Measurements from ENCODE around the gene TMEM178A. TPM values are rescaled to one million over a fixed set of nuclear protein-coding genes. Genes with fewer than 3 reads are reported as not detected.
"Not testable (repeated sequence)": the region's sequence is repeated elsewhere in the genome, so short reads cannot be mapped to it uniquely, and the experiment has no call there.

TMEM178A gene
- total RNA-seq, 1 donor from 2014 or later = not detected

DNA sequence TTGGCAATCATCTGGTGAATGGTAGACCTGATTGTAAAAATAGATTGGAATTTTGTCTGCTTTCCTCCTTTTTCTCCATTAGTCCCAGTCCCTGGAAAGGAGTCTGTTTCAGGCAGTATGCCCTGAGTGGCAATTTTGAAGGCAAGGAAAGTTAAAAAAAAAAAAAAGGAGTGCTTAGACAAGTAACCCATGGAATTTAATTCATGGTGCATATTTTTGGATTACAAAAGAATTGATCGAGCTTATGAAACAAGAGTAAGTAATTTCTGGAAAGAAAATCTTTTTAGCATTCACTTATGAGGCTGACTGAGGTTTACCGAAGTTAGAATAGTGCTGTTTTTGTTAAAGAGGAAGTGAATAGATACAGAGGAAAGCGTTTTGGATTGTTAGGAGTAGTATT, 29.4 kb upstream of the TMEM178A start:
- no peaks in the 10 kb centered on the region for H3K4me1 Mint-ChIP-seq
- intact Hi-C loops (cut with micrococcal nuclease) = no loop called here
- H3K9me3 Mint-ChIP-seq = no peaks in the 10 kb centered on the region
- DNase-seq = no peak
- H3K36me3 Mint-ChIP-seq (ENCODE audit: low read depth) = no peaks in the 10 kb centered on the region
- H3K27me3 Mint-ChIP-seq = peaks cover 2% of the 10 kb centered on the region
- no peak overlapping the region for H3K27ac Mint-ChIP-seq
- no peak overlapping the region for H3K4me3 Mint-ChIP-seq

DNA sequence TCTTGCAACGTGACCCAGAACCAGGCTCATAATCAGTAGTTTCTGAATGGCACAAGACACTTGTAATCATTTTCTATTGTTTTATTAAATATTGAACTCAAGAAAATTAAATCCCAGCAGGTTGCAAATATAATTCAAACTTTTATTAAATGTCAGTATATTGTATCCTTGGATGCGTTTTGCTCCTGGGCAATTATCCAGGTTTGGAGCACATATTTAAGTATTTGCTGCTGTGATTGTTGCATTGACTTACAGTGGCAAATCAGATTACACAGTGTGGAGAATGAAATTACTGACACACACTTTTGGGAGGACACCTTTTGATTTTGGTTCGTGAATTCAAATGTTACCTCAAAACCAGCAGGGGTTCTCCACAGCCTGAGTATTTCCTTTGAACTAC, 27.1 kb upstream of the TMEM178A start:
- intact Hi-C loops (cut with micrococcal nuclease) = no loop called here
- Mint-ChIP-seq H3K27ac (no peak overlapping the region), H3K9me3 (no peaks in the 10 kb centered on the region), H3K4me1 (no peaks in the 10 kb centered on the region), H3K36me3 (ENCODE audit: low read depth) (no peaks in the 10 kb centered on the region), H3K27me3 (peaks cover 2% of the 10 kb centered on the region), H3K4me3 (no peak overlapping the region)
- DNase-seq = no peak

DNA sequence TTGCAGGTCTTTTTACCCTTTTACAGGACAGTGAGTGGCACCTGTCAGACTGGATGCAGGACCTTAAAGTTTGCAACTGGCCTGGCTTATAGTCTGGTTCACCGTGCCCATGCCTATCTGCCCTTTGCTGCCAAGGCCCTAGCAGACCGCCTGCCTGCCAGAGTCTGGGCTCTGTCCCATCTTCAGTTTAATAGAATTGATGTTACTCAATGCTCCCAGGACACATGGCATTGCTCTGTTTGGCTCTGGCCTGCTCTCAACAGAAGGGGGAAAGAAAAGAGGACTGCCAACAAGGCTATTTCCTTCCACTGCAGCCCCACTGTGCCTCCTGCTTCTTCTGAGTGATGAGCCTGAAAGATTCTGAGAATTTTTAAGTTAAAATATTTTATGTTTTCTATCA, 25.6 kb upstream of the TMEM178A start:
- Mint-ChIP-seq H3K27me3 (peaks cover 2% of the 10 kb centered on the region), H3K9me3 (no peaks in the 10 kb centered on the region), H3K36me3 (ENCODE audit: low read depth) (no peaks in the 10 kb centered on the region), H3K4me3 (no peak overlapping the region), H3K4me1 (no peaks in the 10 kb centered on the region), H3K27ac (no peak overlapping the region)
- DNase-seq = no peak
- intact Hi-C loops (cut with micrococcal nuclease) = no loop called here

DNA sequence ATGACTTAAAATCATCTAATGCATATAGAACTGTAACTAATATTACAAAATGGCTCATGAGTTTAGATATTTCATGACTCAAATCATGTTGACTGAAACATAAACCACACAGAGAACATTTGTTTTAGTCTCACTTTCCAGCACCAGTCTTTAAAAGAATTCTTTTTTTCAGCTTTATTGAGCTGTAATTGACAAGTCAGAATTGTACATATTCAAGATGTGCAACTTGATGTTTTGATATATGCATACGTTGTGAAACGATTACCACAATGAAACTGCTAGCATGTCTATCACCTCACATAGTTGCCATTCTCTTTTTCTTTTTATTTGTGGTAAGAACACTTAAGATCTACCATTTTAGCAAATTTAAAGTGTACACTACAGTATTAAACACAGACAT, 25.0 kb upstream of the TMEM178A start:
- intact Hi-C loops (cut with micrococcal nuclease) = no loop called here
- Mint-ChIP-seq H3K27me3 (peaks cover 2% of the 10 kb centered on the region), H3K27ac (no peak overlapping the region)

DNA sequence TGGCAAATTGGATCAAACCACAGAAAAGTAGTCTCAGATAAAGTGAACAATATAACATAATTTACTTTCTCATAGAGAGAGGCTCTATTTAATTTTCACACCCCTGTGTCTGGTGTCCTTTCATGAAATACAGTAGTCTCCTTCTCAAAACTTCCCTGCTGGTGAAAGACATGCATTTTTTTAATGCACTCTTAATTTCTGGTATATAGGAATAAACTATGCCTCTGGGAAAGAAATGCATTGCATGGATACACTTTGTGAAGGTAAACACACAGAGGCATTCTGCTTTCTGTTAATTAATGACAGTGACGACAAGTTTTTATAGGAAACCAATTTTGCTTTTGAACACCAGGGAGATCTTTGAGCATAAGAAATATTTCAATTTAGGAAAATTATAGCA, 24.1 kb upstream of the TMEM178A start:
- H3K4me1 Mint-ChIP-seq = no peaks in the 10 kb centered on the region
- H3K4me3 Mint-ChIP-seq = no peak overlapping the region
- H3K9me3 Mint-ChIP-seq = no peaks in the 10 kb centered on the region
- no peak for DNase-seq
- H3K36me3 Mint-ChIP-seq (ENCODE audit: low read depth) = no peaks in the 10 kb centered on the region
- H3K27ac Mint-ChIP-seq = no peak overlapping the region
- intact Hi-C loops (cut with micrococcal nuclease) = no loop called here
- H3K27me3 Mint-ChIP-seq = peaks cover 2% of the 10 kb centered on the region

More for the DNA sequence above, 25.0 kb upstream of the TMEM178A start:
- Mint-ChIP-seq H3K4me3 (no peak overlapping the region), H3K9me3 (no peaks in the 10 kb centered on the region), H3K36me3 (ENCODE audit: low read depth) (no peaks in the 10 kb centered on the region), H3K4me1 (no peaks in the 10 kb centered on the region)
- no peak for DNase-seq

DNA sequence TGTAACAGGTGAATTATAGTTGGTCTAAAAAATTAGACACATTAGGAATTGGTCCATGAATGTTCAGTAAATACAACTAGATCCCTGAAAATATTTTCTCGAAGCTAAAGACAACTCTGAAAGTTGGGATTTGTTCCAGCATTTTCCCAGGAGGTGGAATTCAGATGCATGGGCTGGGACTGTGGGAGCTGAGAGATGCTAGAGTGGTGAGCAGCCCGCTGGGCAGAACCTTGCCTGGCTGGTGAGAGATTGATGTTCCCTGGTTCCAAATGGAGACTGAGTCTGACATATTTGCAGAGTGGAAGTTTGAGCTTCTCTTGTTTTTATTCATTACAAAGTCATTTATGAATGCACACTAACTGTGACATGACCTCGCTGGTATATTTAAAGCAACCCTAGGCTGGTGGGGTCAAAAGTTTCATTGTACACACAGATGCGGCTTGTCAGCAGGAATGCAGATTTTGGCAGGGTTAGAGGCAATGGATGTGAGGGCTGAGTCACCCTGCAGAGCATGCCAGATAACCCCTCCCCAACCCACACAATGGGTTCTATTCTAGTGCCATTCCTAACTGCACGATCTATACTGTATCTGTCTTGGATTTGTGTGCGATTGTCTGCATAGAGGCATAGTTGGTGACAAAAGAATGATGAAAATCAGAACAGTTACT, 23.5 kb upstream of the TMEM178A start:
- Mint-ChIP-seq H3K9me3 (no peaks in the 10 kb centered on the region), H3K36me3 (ENCODE audit: low read depth) (no peaks in the 10 kb centered on the region), H3K4me3 (no peak overlapping the region), H3K27ac (no peak overlapping the region), H3K4me1 (no peaks in the 10 kb centered on the region), H3K27me3 (peaks cover 2% of the 10 kb centered on the region)
- no peak for DNase-seq
- intact Hi-C loops (cut with micrococcal nuclease) = no loop called here

DNA sequence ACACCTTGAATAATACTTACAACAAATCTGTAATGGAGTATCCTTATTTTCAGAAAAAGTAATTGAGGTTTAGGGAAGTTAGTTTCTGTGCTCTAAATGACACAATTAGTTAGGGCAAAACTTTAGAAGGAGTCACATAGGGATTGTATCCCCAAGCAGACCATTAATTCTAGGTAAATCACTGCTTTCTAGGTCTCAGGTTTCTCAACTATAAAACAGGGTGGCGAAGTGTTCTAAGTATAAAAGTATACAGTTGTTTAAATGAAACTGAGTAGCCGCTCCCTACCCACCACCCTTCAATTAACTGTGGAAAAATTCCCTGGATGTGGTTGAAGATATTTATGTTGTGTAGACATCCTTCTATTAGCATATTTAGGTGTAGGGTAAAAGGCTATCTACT, 19.9 kb upstream of the TMEM178A start:
- Mint-ChIP-seq H3K27me3 (peaks cover 4% of the 10 kb centered on the region), H3K36me3 (ENCODE audit: low read depth) (no peaks in the 10 kb centered on the region), H3K27ac (no peak overlapping the region), H3K9me3 (no peaks in the 10 kb centered on the region), H3K4me1 (no peaks in the 10 kb centered on the region), H3K4me3 (no peak overlapping the region)
- DNase-seq = no peak
- intact Hi-C loops (cut with micrococcal nuclease) = no loop called here

DNA sequence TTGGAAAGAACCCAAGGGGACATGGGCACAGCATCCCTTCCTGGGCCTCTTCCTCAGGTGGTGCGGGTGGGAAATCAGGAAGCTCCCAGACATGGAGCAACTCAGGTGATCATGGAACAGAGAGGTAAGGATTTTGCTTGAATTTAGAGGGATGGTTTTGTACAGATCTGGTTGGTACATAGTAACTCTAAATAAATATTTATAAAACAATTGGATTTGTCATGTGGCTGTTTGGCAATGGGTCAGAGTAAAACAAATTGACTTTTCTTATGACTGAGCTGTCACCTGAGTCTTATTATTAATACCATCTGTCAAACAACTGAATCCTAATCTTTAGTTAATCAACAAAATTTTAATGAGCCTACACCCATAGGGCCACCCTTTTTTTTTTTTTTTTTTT, 19.4 kb upstream of the TMEM178A start:
- DNase-seq = no peak
- Mint-ChIP-seq H3K36me3 (ENCODE audit: low read depth) (no peaks in the 10 kb centered on the region), H3K9me3 (no peaks in the 10 kb centered on the region), H3K27ac (no peak overlapping the region), H3K4me3 (no peak overlapping the region), H3K27me3 (peaks cover 4% of the 10 kb centered on the region), H3K4me1 (no peaks in the 10 kb centered on the region)
- intact Hi-C loops (cut with micrococcal nuclease) = no loop called here

DNA sequence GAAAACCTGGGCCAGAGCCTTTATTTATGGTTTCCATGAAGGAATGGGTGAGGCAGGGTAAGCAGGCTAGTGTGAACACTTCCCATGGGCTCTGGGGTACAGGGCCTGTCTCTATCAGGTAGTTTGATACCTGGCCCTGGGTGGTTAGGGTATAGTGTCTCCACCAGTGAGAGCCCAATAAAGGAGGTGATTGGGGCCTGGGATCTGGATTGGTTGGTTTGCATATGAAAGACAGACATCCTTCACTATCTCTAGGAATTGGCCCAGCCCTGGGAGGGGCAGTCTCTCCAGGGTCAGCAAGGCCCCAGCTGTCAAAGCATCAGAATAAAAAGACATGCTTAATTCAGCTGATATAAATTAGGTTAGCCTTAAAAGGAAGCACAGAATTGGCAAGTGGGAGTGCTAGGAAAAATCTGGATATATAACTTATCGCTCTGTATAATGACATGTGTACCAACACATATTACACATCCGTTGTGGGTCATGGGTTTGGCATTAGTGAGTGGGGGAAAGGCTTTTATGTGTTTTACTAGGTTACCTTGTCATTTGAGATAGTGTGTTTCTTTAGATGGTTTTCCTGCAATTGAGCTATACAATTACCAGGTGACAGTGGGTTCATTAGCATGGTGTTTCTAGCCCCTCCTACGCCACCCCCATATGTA, 18.5 kb upstream of the TMEM178A start:
- intact Hi-C loops (cut with micrococcal nuclease) = no loop called here
- Mint-ChIP-seq H3K36me3 (ENCODE audit: low read depth) (no peaks in the 10 kb centered on the region), H3K9me3 (no peaks in the 10 kb centered on the region), H3K27ac (no peak overlapping the region), H3K27me3 (peaks cover 4% of the 10 kb centered on the region), H3K4me1 (no peaks in the 10 kb centered on the region), H3K4me3 (no peak overlapping the region)
- no peak for DNase-seq

DNA sequence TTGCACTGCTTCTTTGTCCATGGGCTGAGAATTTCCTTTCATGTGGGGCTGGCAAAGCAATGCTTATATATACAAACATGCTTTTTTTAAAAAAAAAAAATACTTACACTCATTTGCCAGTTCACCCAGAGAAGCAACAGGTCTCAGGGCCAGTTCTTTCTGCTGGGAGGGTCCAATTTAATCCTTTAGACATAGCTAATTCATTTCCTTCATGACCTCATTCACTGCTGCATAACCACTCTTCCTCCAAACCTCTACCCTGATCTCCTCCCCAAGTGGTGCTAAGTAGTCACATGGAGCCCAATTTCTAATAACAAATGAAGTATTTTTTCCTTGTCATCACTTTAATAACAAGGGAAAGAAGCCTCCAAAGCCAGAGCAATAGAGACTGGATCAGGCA, 17.1 kb upstream of the TMEM178A start:
- peaks cover 8% of the 10 kb centered on the region for H3K27me3 Mint-ChIP-seq
- DNase-seq = no peak
- no peak overlapping the region for H3K4me3 Mint-ChIP-seq
- no peaks in the 10 kb centered on the region for H3K36me3 Mint-ChIP-seq (ENCODE audit: low read depth)
- intact Hi-C loops (cut with micrococcal nuclease) = no loop called here
- H3K9me3 Mint-ChIP-seq = peaks cover 8% of the 10 kb centered on the region
- no peak overlapping the region for H3K27ac Mint-ChIP-seq
- no peaks in the 10 kb centered on the region for H3K4me1 Mint-ChIP-seq

DNA sequence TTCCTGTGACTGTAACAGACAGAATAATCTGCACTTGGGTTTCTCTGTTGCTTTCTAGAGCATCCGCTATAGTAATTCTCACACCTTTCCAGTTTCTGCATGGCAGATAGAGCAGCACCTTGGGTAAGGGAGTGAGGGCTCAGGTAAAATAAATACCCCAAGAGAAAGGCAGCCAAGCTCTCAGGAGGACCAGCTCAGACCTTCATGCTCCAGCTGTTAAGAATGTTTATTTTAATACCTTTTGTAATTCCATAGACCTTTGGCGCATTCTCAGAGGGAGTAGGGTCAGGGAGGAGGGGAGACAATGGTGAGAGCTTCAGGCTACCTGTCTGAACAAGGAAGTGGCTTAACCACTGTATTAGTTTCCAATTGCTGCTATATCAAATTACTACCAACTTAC, 16.2 kb upstream of the TMEM178A start:
- no peaks in the 10 kb centered on the region for H3K4me1 Mint-ChIP-seq
- intact Hi-C loops (cut with micrococcal nuclease) = no loop called here
- peaks cover 9% of the 10 kb centered on the region for H3K27me3 Mint-ChIP-seq
- H3K9me3 Mint-ChIP-seq = peaks cover 13% of the 10 kb centered on the region
- no peaks in the 10 kb centered on the region for H3K36me3 Mint-ChIP-seq (ENCODE audit: low read depth)
- DNase-seq = no peak
- no peak overlapping the region for H3K4me3 Mint-ChIP-seq
- no peak overlapping the region for H3K27ac Mint-ChIP-seq

DNA sequence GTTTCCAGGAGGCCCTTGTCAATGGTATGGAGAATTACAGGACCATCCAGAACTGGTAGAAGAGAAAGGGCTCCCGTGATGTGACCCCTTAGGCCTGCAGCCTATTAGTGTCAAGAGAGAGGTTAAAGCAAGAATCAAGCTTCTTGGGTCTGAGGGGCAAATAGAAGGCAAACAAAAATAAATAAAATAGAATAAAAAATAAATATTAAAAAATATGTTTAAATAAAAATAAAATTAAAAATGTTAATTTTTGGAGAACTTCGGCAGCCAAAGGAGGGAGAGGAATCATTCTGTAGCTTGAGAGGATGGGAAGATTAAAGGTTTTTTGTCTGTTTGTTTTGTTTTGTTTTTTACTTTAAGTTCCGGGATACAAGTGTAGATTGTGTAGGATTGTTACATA, 15.2 kb upstream of the TMEM178A start:
- Mint-ChIP-seq H3K9me3 (peaks cover 13% of the 10 kb centered on the region), H3K27ac (no peak overlapping the region), H3K4me3 (no peak overlapping the region), H3K4me1 (no peaks in the 10 kb centered on the region), H3K36me3 (ENCODE audit: low read depth) (no peaks in the 10 kb centered on the region), H3K27me3 (peaks cover 9% of the 10 kb centered on the region)
- intact Hi-C loops (cut with micrococcal nuclease) = no loop called here
- DNase-seq = no peak

DNA sequence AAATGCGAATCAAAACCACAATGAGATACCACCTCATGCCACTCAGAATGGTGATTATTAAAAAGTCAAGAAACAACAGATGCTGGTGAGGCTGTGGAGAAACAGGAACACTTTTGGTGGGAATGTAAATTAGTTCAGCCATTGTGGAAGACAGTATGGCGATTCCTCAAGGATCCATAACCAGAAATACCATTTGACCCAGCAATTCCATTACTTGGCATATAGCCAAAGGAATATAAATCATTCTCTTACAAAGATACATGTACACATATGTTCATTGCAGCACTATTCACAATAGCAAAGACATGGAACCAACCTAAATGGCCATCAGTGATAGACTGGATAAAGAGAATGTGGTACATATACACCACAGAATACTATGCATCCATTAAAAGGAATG, 9.5 kb upstream of the TMEM178A start:
- H3K4me1 Mint-ChIP-seq; DNase-seq; H3K27ac Mint-ChIP-seq; intact Hi-C loops (cut with micrococcal nuclease); H3K4me3 Mint-ChIP-seq; H3K36me3 Mint-ChIP-seq (ENCODE audit: low read depth): not testable (repeated sequence)
- peaks cover 21% of the 10 kb centered on the region for H3K27me3 Mint-ChIP-seq
- H3K9me3 Mint-ChIP-seq = peaks cover 13% of the 10 kb centered on the region

DNA sequence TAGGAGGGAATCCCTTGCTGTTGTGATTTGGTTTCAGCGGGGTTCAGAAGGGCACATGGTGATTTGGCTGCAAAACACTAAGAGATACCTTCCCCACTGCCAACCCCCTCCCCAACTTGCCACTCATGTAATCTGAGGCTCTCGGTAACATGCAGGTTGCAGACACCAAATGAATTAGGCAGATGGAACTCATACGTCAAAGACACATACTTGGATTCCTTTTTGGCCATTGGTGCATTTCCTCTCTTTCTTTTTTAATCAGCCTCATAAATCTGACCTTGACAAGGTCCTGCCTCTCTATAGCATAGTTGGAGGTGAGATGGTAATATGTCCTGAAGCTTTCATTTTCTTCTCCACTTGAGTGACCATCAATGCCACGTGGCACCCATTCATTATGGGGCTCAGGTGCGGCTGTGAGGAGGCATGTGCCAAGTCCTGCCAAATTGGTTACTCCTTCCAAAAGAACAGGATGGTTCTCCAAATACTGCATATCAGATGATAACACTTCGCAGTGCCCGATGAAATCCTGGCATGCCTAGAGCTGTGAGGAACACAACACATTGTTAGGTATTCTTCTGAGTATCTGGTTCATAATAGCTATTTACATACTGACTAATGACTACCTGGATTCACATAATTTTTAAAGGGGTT, 8.3 kb upstream of the TMEM178A start:
- no peak for DNase-seq
- Mint-ChIP-seq H3K27me3 (peaks cover 29% of the 10 kb centered on the region), H3K27ac (no peak overlapping the region), H3K4me1 (no peaks in the 10 kb centered on the region), H3K4me3 (no peak overlapping the region), H3K9me3 (peaks cover 13% of the 10 kb centered on the region), H3K36me3 (ENCODE audit: low read depth) (no peaks in the 10 kb centered on the region)
- intact Hi-C loops (cut with micrococcal nuclease) = no loop called here

Measured in activated CD4-positive, alpha-beta T cell treated with anti-CD3 and anti-CD28 coated beads, Interleukin-2, amount 10 ng/mL, durations not matched to agents 24 days and 14 days (primary cell).